KOPT-K1 (cell line): ENCODE results near the gene FGF14.

Source experiments
- H3K27ac ChIP-seq: fragments of 200-600 bp; sonication (generic); 2 replicates; pipeline ENCODE4 v1.5.1; 2016; ENCODE audit warnings: antibody characterized with exemption, mild to moderate bottlenecking, low read depth, low read length; ENCODE audit not compliant: poor library complexity, severe bottlenecking
- H3K36me3 ChIP-seq: fragments of 200-600 bp; sonication (generic); 2 replicates; pipeline ENCODE4 v1.5.1; 2017; ENCODE audit warnings: antibody characterized with exemption, mild to moderate bottlenecking, low read length, moderate library complexity; ENCODE audit not compliant: insufficient read depth
- H3K9me3 ChIP-seq: fragments of 200-600 bp; sonication (generic); 2 replicates; pipeline ENCODE4 v1.5.1; 2017; ENCODE audit warnings: antibody characterized with exemption, low read length, mild to moderate bottlenecking; ENCODE audit not compliant: insufficient read depth, poor library complexity, severe bottlenecking

Gene FGF14

DNA sequence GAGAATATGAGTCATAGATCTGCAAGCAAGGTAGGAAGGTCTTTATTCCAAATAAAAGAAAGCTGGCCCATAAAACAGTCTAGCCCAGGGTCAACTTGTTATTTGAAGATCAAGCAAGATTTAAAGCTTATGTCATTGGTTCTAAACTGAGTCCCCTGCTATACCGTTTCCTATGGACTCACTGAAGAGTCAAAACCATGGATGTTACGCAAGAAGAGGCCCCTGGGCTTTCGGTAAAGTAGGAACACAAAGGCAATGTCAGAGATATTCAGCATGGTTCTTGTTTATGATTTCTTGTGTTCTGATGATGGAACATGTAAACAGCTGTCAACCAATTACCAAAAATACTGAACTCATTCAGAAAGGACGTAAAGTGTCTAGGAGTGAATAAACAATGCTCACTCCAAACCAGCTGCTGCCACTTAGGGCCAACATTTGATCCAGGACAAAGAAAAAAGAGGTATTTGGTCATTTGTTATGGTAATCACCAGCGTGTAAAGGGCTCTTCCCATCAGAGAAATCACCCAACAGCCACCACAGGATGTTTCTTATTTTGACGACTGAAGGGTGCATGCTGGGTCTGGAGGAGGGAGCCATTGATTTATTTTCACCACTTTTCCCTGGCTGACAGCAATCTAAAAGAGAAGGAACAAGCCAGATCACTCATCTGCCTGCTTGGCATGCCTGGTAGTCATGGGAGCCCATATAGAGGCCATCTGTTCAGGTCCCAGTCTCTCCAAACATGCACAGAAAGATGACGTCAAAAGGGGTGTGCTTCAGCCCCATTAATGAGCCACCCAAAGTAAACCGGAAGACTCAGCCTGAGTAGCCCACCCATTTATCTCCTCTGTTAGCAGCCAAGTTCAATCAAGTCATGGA is 68.3 kb downstream of the FGF14 start:
- no peak overlapping the region for H3K27ac ChIP-seq
- H3K9me3 ChIP-seq: no peaks in the 10 kb centered on the region
- no peaks in the 10 kb centered on the region for H3K36me3 ChIP-seq

DNA sequence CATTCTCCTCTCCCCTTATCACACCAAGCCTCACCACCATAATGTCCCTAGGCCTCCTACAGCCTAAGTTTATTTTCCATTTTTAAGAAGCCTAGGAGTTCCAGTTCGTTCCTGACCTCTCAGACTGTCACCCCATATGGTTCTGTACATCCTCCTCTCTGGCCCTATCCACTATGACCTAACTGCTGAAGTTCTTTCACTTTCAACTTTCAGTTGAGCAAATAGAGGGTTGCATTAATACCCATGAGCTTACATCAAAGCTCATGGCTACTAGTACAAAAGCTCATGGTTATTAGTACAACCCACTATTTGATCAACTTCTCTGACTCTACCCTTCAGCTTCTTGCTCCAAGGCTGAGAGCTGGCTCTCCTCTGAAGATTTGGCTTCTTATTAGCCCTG is 72.9 kb downstream of the FGF14 start:
- no peaks in the 10 kb centered on the region for H3K9me3 ChIP-seq
- H3K27ac ChIP-seq: no peak overlapping the region
- no peaks in the 10 kb centered on the region for H3K36me3 ChIP-seq

DNA sequence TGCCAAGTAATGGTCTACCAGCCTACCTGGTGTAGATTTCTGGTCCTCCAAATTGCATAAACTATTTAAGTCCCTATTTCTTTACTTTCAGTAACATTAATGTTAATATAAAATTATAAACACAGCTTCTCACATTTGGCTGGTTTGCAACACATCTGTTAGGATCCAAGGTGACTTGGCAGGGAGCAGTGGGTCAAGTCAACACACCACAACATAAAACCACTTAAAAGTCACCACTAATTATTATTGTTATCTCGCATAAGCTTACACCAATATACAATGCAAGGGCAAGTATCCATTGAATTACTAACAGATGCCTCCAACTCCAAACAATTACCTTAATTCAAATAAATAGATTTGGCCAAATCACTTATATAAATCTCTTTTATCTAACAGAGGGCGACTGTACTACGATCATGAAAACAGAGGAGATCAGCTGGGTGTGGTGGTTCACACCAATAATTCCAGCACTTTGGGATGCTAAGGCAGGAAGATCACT is 74.7 kb downstream of the FGF14 start:
- no peaks in the 10 kb centered on the region for H3K9me3 ChIP-seq
- H3K36me3 ChIP-seq: no peaks in the 10 kb centered on the region
- H3K27ac ChIP-seq: no peak overlapping the region

DNA sequence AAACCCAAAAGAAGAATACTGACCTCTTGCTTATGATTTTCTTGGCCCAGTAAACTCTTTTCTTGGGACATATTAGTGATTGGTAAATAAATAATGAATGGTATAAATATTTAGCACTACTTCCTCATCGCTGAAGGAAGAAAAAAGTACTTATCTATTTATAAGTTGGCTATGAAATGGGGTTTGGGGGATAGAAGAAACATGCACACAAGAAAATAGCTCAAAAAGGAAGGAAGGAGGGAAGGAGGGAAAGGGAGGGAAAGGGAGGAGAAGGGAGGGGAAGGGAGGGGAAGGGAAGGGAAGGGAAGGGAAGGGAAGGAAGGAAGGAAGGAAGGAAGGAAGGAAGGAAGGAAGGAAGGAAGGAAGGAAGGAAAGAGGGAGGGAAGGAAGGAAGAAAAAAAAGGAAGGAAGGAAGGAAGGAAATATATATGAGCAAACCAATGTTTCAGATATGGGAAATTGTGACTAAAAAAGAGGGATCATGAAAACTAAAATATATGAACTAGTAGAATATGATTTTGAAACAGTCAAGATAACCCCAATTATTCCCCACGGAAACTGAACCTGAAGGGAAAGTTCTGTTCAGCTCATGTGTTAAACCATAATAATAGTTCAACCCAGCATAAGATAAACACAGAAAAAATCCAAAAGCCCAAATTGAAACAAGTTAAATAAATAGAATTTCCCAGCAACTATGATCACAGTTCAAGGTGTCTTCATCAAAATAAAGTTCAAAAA is 75.3 kb downstream of the FGF14 start:
- Histone ChIP-seq H3K9me3 (no peaks in the 10 kb centered on the region), H3K27ac (no peak overlapping the region), H3K36me3 (no peaks in the 10 kb centered on the region)

DNA sequence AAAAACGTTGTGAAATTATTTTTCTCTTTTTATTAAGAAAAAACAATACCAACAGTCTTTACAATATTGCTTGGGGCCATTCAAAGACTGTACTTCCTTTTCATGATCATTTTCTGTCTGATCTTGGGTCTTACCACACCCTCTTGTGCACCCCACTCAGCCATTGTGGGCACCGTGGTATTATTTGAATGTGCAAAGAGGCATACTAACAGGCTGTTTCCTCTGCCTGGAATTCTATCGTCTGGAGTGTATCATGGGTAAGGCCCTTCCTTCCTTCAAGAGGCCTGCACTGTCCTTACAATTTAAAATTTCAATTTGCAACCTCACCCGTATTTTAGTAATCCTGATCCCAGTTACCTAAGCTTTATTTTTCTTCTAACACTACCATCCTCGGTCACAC is 76.5 kb downstream of the FGF14 start:
- Histone ChIP-seq H3K9me3 (no peaks in the 10 kb centered on the region), H3K36me3 (no peaks in the 10 kb centered on the region), H3K27ac (no peak overlapping the region)

DNA sequence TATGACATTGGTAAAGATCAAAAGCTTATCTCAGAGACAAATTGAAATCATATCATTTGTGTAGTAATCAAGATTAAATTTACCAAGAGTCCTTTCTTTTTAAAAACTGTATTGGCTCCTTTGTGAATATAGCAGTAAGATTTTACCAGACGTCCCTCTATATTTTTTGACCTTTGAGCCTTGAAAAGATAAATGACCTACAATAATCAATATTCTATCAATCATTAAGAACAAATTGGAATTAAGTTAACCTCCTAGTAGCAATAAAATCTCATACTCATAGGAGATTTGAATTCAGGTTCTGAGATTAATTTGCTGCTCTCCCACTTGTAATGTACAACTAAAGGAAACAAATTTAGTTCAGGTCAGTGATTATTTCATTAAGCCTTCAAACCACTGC is 78.3 kb downstream of the FGF14 start:
- H3K9me3 ChIP-seq: no peaks in the 10 kb centered on the region
- no peak overlapping the region for H3K27ac ChIP-seq
- no peaks in the 10 kb centered on the region for H3K36me3 ChIP-seq

DNA sequence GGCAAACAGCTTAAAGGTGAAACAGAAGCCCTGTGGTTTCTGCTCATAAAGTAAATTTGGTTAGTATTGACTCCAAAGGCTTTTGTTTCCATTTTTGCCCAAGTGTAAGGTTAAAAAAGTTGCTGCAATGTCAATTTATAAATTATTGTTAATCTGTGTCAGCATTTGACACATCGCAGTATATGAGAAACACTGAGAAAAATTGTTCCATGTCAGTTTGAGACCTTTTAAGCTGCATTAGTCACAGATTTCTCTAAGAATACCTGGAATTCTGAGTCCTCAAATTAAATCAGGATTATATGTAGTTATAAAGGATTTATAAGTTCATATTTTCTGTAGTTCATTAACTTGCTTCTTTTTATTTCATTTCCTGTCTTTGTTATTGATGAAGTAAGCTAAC is 78.8 kb downstream of the FGF14 start:
- Histone ChIP-seq H3K9me3 (no peaks in the 10 kb centered on the region), H3K27ac (no peak overlapping the region), H3K36me3 (no peaks in the 10 kb centered on the region)

DNA sequence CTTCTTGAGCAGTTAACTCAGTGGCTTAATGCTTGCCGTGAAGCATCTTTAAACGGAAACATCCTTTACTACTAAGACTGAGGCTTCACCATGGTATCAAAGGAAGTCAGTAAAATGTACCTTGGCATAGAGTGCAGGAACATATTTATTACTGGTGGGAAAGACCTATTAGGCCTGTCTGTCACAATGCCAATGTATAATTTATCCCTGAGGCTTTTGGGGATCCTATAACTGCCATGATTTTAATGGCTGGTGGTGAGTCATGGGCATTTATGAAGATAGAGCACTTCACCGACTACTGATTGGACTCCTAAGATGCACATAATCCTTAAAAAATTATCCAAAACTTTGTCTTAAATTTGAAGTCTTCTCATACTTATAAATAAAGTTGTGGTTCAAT is 79.6 kb downstream of the FGF14 start:
- no peaks in the 10 kb centered on the region for H3K9me3 ChIP-seq
- H3K36me3 ChIP-seq: no peaks in the 10 kb centered on the region
- H3K27ac ChIP-seq: no peak overlapping the region

DNA sequence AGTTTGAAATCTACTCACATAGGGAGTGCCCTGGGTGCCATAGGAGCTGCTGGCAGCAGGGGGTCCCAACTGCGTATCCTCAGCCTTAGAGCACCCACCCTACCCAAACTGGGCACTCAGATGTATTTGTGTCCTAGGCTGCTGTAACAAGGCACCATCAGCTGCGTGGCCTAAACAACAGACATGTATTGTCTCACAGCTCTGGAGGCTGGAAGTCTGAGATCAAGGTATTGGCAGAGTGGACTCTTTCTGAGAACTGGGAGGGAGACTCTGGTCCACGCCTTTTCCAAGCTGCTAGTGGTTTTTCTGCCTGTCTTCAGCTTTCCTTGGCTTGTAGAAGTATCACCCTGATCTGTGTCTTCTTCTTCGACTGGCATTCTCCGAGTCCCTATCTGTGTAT is 83.6 kb downstream of the FGF14 start:
- H3K36me3 ChIP-seq: no peaks in the 10 kb centered on the region
- no peak overlapping the region for H3K27ac ChIP-seq
- no peaks in the 10 kb centered on the region for H3K9me3 ChIP-seq

DNA sequence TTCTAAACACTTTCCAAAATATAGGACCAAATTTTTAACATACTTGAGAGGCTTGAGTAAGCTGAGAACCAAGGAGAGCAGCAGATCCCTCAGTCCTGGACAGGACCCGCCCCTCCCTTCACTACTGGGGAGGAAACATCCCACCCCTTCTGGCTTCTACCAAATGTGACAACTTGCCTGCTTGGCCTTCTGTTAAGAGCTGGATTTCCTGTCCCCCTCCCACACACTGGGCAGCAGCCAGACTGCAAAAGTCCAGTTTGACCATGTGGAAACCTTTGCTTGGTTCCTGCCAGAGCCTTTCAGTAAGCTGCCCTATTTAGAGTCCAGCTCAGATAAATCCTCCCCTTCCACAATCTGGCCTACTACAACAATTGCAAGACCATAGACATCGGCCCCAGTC is 84.3 kb downstream of the FGF14 start:
- Histone ChIP-seq H3K9me3 (no peaks in the 10 kb centered on the region), H3K36me3 (no peaks in the 10 kb centered on the region), H3K27ac (no peak overlapping the region)

DNA sequence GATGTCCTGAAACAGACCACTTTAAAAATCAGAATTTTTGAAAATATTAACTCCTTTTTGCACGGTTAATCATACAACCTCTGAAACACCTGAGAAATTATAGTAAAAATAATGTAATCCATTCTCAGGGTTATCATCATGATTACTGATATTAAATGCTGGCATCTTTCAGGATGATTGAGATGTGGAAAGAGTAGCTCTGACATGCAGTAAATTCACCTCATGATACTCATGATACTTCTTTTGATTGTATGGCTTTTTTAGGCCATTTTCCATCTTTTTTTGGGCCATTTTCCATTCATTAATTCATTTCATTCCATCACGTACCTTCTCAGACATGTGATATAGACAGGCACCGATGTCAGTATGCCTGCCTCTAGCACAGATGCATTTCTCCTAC is 85.1 kb downstream of the FGF14 start:
- H3K9me3 ChIP-seq: no peaks in the 10 kb centered on the region
- no peaks in the 10 kb centered on the region for H3K36me3 ChIP-seq
- no peak overlapping the region for H3K27ac ChIP-seq

DNA sequence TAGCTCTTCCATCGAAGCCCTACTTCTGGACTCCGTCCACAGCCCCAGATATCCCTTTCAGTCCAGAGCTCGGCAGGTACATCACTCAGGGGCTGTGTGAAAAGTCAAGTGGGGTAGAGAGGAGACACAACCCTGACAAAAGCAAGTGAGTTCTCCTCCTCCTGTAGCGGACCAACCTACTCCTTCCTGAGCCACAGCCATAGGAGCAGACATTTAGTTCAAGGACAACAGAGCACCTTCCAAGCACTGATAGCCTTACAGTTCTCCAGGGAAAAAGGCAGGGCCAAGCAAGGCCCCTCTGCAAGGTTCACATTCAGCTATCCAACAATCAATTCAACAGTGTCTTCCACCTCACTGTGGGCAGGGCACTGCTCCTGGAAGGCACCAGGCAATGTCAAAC is 89.0 kb downstream of the FGF14 start:
- Histone ChIP-seq H3K27ac (no peak overlapping the region), H3K36me3 (no peaks in the 10 kb centered on the region), H3K9me3 (no peaks in the 10 kb centered on the region)

DNA sequence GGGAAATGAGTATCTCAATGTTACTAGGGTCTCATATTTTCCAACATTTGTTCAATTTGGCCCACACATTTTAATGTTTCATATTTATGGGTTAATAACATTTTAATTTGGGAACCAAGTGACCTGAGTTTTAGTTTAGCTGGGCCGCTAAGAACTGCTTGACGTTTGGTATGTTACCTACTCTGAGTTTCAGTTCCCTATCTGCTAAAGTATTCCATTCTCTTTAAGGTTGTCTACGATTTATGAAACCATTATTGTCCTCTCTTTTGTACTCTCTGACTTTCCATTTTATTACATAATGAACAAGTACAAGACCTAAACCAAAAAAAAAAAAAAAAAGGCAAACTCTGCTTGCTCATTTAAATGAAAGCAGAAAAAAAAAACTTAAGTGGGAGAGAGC is 89.9 kb downstream of the FGF14 start:
- H3K9me3 ChIP-seq: no peaks in the 10 kb centered on the region
- no peak overlapping the region for H3K27ac ChIP-seq
- H3K36me3 ChIP-seq: no peaks in the 10 kb centered on the region

DNA sequence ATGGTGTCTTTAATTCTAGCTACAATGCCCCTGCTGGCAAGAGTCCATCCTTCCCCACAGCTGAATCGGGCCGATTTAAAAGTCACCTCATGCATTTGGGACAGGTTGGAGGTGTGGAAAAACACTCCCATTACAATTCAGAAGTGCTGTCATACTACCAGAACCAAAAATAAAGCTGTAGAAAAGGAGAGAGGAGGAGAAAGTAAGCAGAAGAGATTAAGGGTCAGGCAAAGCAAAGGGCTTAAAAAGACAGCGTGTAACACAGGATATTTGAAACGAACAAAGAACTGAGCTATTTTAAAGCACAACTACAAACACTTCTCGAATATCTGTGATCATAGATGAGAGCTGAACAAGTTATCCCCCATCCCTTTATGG is 90.4 kb downstream of the FGF14 start:
- Histone ChIP-seq H3K36me3 (no peaks in the 10 kb centered on the region), H3K9me3 (no peaks in the 10 kb centered on the region), H3K27ac (no peak overlapping the region)

DNA sequence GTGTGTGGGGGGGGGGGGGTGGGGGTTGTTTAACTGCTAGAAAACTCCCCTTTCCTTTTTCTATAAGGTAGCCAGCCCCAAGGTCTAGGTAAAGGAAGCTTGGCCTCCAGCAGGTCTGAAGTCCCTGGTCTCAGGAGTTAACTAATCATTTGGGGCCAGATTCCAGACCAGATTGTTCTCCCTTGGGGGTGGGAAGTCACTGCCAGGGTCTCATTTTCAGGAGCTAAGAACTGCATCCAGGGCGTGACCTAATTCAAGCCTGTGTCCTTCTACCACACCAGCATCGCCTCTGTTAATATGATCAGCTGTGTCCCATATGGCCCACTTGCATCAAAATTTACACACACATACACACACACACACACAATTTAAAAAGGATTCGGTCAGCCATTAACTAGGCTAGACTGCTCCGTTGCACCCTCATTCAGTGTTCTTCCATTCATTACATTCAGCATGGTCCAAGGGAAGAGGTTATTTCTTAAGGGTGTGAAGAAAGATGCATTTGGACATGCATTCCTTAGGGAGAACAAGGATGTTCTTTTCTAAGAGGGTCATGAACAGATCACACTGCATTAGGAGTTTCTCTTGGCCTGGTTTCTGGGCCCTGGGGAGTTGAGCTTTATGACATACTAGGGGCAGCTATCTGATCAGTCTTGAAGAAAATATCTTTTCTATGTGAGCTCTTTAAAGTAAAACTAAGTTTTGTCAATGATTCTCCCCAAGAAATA is 91.0 kb downstream of the FGF14 start:
- Histone ChIP-seq H3K9me3 (no peaks in the 10 kb centered on the region), H3K27ac (no peak overlapping the region), H3K36me3 (no peaks in the 10 kb centered on the region)
